ENCODE data around the gene KDM4F. TPM values are rescaled to one million over a fixed set of nuclear protein-coding genes. Genes with fewer than 3 reads are reported as not detected.
A peak's percentile ranks its signal among the peaks of the same experiment; 100 is the strongest.

KDM4F gene
- total RNA-seq, 2 donors from 2014 or later = not detected

- Histone ChIP-seq H3K36me3 (no peaks in the 10 kb centered on the region), H3K9me3 (no peaks in the 10 kb centered on the region), H3K4me3 (no peak overlapping the region), H3K4me1 (peaks cover 0 to 15% of the 10 kb centered on the region in 2 donors), H3K27ac (no peak overlapping the region), H3K27me3 (no peaks in the 10 kb centered on the region)
- DNase-seq (ENCODE audit: low spot score) = no peak
- no peak for TF ChIP-seq CTCF (IDR thresholded peaks at IDR 0.05)
Measured at GRCh38 chr11:95086836-95087570, 37.8 kb downstream of the KDM4F start.

- no peaks in the 10 kb centered on the region for H3K36me3 ChIP-seq
- H3K27me3 ChIP-seq = no peaks in the 10 kb centered on the region
- peak overlapping the region; percentile 85 to 89 for H3K27ac ChIP-seq
- H3K9me3 ChIP-seq = no peaks in the 10 kb centered on the region
- peak overlapping the region; percentile 83 to 89 for H3K4me3 ChIP-seq
- DNase-seq (ENCODE audit: low spot score) = no peak
- peaks cover 0 to 22% of the 10 kb centered on the region in 2 donors for H3K4me1 ChIP-seq
- TF ChIP-seq CTCF (IDR thresholded peaks at IDR 0.05) = no peak
Measured at GRCh38 chr11:95088946-95089619, 39.9 kb downstream of the KDM4F start.

- Histone ChIP-seq H3K4me3 (peak within 1 kb of the TSS; percentile 83 to 89), H3K36me3 (no peaks in the 10 kb centered on the region), H3K9me3 (no peaks in the 10 kb centered on the region), H3K27ac (peak within 1 kb of the TSS; percentile 85 to 89), H3K4me1 (peaks cover 0 to 22% of the 10 kb centered on the region in 2 donors), H3K27me3 (no peaks in the 10 kb centered on the region)
- peak; percentile 74 for DNase-seq (ENCODE audit: low spot score)
- no peak for TF ChIP-seq CTCF (IDR thresholded peaks at IDR 0.05)
Measured at GRCh38 chr11:95089620-95090542, 40.7 kb downstream of the KDM4F start, which contains the start of gene ENDOD1. Gene ENDOD1, plus strand, starts transcription at chr11:95089846. Its CDS starts 82 bp downstream, at chr11:95089928.

GRCh38 chr11:95091663-95092180 is 42.5 kb downstream of the KDM4F start:
- Histone ChIP-seq H3K4me3 (no peak overlapping the region), H3K36me3 (no peaks in the 10 kb centered on the region), H3K27me3 (no peaks in the 10 kb centered on the region), H3K27ac (no peak overlapping the region), H3K4me1 (peaks cover 0 to 33% of the 10 kb centered on the region in 2 donors), H3K9me3 (no peaks in the 10 kb centered on the region)
- no peak for DNase-seq (ENCODE audit: low spot score)
- TF ChIP-seq CTCF (IDR thresholded peaks at IDR 0.05) = no peak

GRCh38 chr11:95092549-95093324 is 43.5 kb downstream of the KDM4F start:
- peaks cover 0 to 36% of the 10 kb centered on the region in 2 donors for H3K4me1 ChIP-seq
- peak in 1 of 2 donors; percentile 43 for TF ChIP-seq CTCF (IDR thresholded peaks at IDR 0.05)
- H3K27ac ChIP-seq = no peak overlapping the region
- no peaks in the 10 kb centered on the region for H3K9me3 ChIP-seq
- no peaks in the 10 kb centered on the region for H3K27me3 ChIP-seq
- no peak overlapping the region for H3K4me3 ChIP-seq
- DNase-seq (ENCODE audit: low spot score) = no peak
- H3K36me3 ChIP-seq = no peaks in the 10 kb centered on the region

All from right atrium auricular region (tissue), 2 donors.